CD4-positive, alpha-beta memory T cell (primary cell): ENCODE results near the gene HMCES. TPM values are rescaled to one million over a fixed set of nuclear protein-coding genes. Genes with fewer than 3 reads are reported as not detected.

Experiments
- CTCF ChIA-PET: fragments of 350-600 bp; sonication (Branson Sonifier 250); formaldehyde crosslinking; loops from one replicate; lab custom pipeline; 2021; ENCODE audit warnings: inconsistent platforms; ENCODE audit not compliant: partially characterized antibody; lab: Charles Lee
- POLR2A ChIA-PET: fragments of 350-600 bp; sonication (Branson Sonifier 250); formaldehyde crosslinking; loops from one replicate; lab custom pipeline; 2021; ENCODE audit not compliant: partially characterized antibody; lab: Charles Lee
- DNase-seq, 5 donors: peaks; one replicate each; pipeline versions ENCODE4 v3.0.0 to v3.0.0-alpha.2; 2020 to 2022; ENCODE audit warnings: mixed read lengths in 1 of 5
- H3K27ac ChIP-seq: one replicate; pipeline ENCODE4 v1.7.0; 2013; ENCODE audit warnings: low read depth, low read length
- H3K27me3 ChIP-seq: 2 replicates; pipeline ENCODE4 v1.7.0; 2013; ENCODE audit warnings: mild to moderate bottlenecking, low read length, moderate library complexity; ENCODE audit not compliant: insufficient read depth
- H3K36me3 ChIP-seq: 2 replicates; pipeline ENCODE4 v1.7.0; 2013; ENCODE audit warnings: mild to moderate bottlenecking, low read length, moderate library complexity; ENCODE audit not compliant: insufficient read depth
- H3K4me1 ChIP-seq: 2 replicates; pipeline ENCODE4 v1.7.0; 2013; ENCODE audit warnings: mild to moderate bottlenecking, low read length, moderate library complexity; ENCODE audit not compliant: insufficient read depth
- H3K4me3 ChIP-seq, 2 donors: one replicate each; pipeline ENCODE4 v1.7.0; 2013; ENCODE audit warnings: low read length in 2 of 2, mild to moderate bottlenecking in 1 of 2
- H3K9me3 ChIP-seq, 2 donors: one replicate each; pipeline ENCODE4 v1.7.0; 2013; ENCODE audit warnings: low read length in 2 of 2, control low read depth in 1 of 2; ENCODE audit not compliant: control insufficient read depth in 1 of 2
- H3K27ac Mint-ChIP-seq, 7 donors: one replicate each; pipeline ENCODE4 v1.8.0; 2020 to 2021; ENCODE audit warnings: mixed read lengths in 7 of 7, mild to moderate bottlenecking in 6 of 7, inconsistent platforms in 3 of 7, moderate library complexity in 3 of 7
- H3K27me3 Mint-ChIP-seq, 2 donors: one replicate each; pipeline ENCODE4 v1.8.0; 2020 to 2021; ENCODE audit warnings: mixed read lengths in 2 of 2
- H3K36me3 Mint-ChIP-seq, 2 donors: one replicate each; pipeline ENCODE4 v1.8.0; 2020 to 2021; ENCODE audit warnings: mixed read lengths in 2 of 2, inconsistent platforms in 1 of 2, mild to moderate bottlenecking in 1 of 2
- H3K4me1 Mint-ChIP-seq, 4 donors: one replicate each; pipeline ENCODE4 v1.8.0; 2020 to 2021; ENCODE audit warnings: mixed read lengths in 4 of 4, mild to moderate bottlenecking in 1 of 4
- H3K4me3 Mint-ChIP-seq, 8 donors: one replicate each; pipeline ENCODE4 v1.8.0; 2020 to 2021; ENCODE audit warnings: mixed read lengths in 8 of 8, mild to moderate bottlenecking in 7 of 8, moderate library complexity in 6 of 8, inconsistent platforms in 3 of 8
- H3K9me3 Mint-ChIP-seq, 8 donors: one replicate each; pipeline ENCODE4 v1.8.0; 2020 to 2021; ENCODE audit warnings: mixed read lengths in 8 of 8, mild to moderate bottlenecking in 5 of 8, inconsistent platforms in 3 of 8, moderate library complexity in 1 of 8
- intact Hi-C: fragments of 100-400 bp; cut with micrococcal nuclease; formaldehyde crosslinking; loops from one replicate; pipeline ENCODE4 v1.15.1; 2023
- polyA plus RNA-seq, 2 donors: library from polyadenylated mRNA; unstranded; fragments of 300-500 nt; fragmentation: Illumina TruSeq; gene quantifications; one replicate each; pipeline ENCODE4 v1.2.3, GENCODE V29; 2021
- total RNA-seq, 2 experiments: library from RNA; stranded (reverse); gene quantifications; one replicate each; pipeline ENCODE4 v1.2.3, GENCODE V29; 2021

The HMCES gene
- total and polyA plus RNA-seq, 4 experiments from 2014 or later, result 50.1 to 100 (median 76.3) TPM

DNA sequence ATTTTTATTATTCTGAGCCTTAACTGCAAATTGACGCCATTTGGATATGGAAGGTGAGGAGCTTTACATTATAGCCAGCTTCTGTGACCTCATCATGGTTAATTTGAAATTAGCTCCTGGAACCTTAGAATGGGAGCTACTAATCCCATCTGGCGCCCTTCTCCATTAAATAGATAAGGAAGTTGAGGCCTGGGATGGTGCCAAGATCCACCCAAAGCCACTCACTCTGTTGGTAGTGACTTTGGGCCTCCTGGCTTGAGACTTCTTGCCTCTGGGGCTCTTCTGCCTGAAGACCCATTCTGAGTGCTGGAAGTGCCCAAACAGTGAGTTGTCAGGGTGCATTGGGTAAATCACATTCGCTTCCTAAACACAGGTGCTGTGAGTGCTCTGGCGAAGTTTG lies 12.0 kb upstream of the HMCES start:
- H3K9me3 Mint-ChIP-seq, result peaks cover 0 to 1% (median 0%) of the 10 kb centered on the region in 8 donors
- no peaks in the 10 kb centered on the region for H3K27me3 Mint-ChIP-seq
- Histone ChIP-seq H3K36me3 (peaks cover 83% of the 10 kb centered on the region), H3K4me1 (no peaks in the 10 kb centered on the region), H3K9me3 (no peaks in the 10 kb centered on the region), H3K27ac (no peak overlapping the region), H3K27me3 (no peaks in the 10 kb centered on the region), H3K4me3 (no peak overlapping the region)
- no peak for DNase-seq
- H3K36me3 Mint-ChIP-seq, result peaks cover 58 to 86% of the 10 kb centered on the region in 2 donors
- ChIA-PET CTCF (interaction anchor here (2.1 kb wide), 1 partner anchor 20 kb away, joined by 8 read pairs; no protein-coding TSS in a partner anchor), POLR2A (interaction anchor here (1.1 to 1.9 kb wide), 2 partner anchors 14 to 49 kb away, joined by 4 to 5 read pairs; no protein-coding TSS in a partner anchor)
- peak overlapping the region in 3 of 7 donors; percentile 43 to 68 (median 55) for H3K27ac Mint-ChIP-seq
- peaks cover 1 to 7% (median 5%) of the 10 kb centered on the region in 4 donors for H3K4me1 Mint-ChIP-seq
- H3K4me3 Mint-ChIP-seq, result no peak overlapping the region
- intact Hi-C loops, result no loop called here

DNA sequence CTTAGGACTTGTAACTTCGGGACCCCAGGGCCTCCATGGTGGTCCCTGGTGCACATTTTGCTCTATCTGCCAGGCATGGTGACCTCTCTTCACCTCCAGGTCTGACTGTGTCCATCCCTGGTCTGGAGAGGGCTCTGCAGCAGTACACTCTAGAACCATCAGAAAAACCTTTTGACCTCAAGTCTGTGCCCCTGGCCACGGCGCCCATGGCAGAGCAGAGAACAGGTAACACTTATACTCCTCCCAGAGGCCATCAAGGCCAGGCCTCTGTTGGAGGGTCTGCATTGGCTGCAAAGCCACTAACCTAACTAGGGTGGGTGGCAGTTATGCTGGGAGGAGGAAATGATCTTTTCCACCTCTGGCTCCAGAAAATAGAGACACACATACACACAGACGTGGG lies 10.3 kb upstream of the HMCES start:
- H3K27ac Mint-ChIP-seq, result peak overlapping the region in 2 of 7 donors; percentile 9 to 76
- POLR2A ChIA-PET, result interaction anchor here (1.2 to 1.6 kb wide), 2 partner anchors 11 to 16 kb away, joined by 4 to 6 read pairs; partner anchors contain the start of gene HMCES
- Histone ChIP-seq H3K36me3 (peaks cover 89% of the 10 kb centered on the region), H3K9me3 (no peaks in the 10 kb centered on the region), H3K4me1 (no peaks in the 10 kb centered on the region), H3K27me3 (no peaks in the 10 kb centered on the region), H3K27ac (no peak overlapping the region), H3K4me3 (no peak overlapping the region)
- no peaks in the 10 kb centered on the region for H3K9me3 Mint-ChIP-seq
- no peak for DNase-seq
- CTCF ChIA-PET, result interaction anchor here (0.5 kb wide), 1 partner anchor 320 kb away, joined by 3 read pairs; no protein-coding TSS in a partner anchor
- H3K27me3 Mint-ChIP-seq, result no peaks in the 10 kb centered on the region
- H3K4me3 Mint-ChIP-seq, result no peak overlapping the region
- intact Hi-C loops, result no loop called here
- peaks cover 0 to 2% (median 1%) of the 10 kb centered on the region in 4 donors for H3K4me1 Mint-ChIP-seq
- peaks cover 53 to 86% of the 10 kb centered on the region in 2 donors for H3K36me3 Mint-ChIP-seq

DNA sequence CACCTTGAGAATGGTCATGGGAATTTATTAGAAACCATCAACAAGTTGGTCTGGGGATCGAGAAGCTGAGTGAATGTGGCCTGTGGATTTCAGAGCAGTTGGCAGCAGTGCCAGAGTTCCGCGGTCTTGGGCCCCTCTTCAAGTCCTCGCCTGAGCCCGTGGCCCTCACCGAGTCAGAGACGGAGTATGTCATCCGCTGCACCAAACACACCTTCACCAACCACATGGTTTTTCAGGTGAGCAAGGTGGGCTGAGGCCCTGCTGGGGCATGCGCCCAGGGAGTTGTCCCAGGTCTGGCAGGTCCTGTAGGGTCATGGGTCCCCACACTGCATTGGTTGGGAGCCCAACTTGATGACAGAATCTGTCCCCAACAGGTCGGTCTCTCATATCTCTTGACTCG lies 7.0 kb upstream of the HMCES start:
- Histone ChIP-seq H3K27ac (no peak overlapping the region), H3K9me3 (no peaks in the 10 kb centered on the region), H3K36me3 (peaks cover 90% of the 10 kb centered on the region), H3K4me1 (no peaks in the 10 kb centered on the region), H3K27me3 (no peaks in the 10 kb centered on the region), H3K4me3 (no peak overlapping the region)
- Mint-ChIP-seq H3K27ac (peak overlapping the region in 2 of 7 donors; percentile 15 to 57), H3K4me1 (peaks cover 0 to 1% (median 0%) of the 10 kb centered on the region in 4 donors), H3K9me3 (no peaks in the 10 kb centered on the region), H3K36me3 (peaks cover 58 to 89% of the 10 kb centered on the region in 2 donors), H3K27me3 (no peaks in the 10 kb centered on the region), H3K4me3 (no peak overlapping the region)
- intact Hi-C loops, result no loop called here
- POLR2A ChIA-PET, result interaction anchor here (2.3 kb wide), 1 partner anchor 44 kb away, joined by 7 read pairs; a partner anchor contains a TSS
- CTCF ChIA-PET, result interaction anchor here (1.3 kb wide), 1 partner anchor 45 kb away, joined by 4 read pairs; no protein-coding TSS in a partner anchor
- DNase-seq, result no peak

DNA sequence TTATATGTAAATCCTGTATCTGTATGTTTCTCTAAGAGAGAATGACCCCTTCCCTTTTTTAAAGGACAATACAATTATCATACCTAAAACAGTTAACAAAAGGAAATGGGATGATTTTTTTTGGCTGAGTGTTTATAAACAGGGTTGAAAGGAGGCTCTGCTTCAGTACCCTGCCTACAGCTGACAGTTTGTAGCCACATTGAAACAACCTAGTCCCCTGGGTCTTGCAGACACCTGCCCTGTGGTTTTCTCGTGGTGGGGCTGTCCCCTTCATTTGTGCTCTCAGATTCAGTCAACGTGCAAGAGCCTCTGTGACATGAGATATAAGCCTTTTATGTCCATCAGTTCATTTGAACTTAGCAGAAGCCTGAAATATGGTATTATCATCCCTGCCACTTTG lies 2.3 kb upstream of the HMCES start:
- Mint-ChIP-seq H3K27ac (peak overlapping the region in 6 of 7 donors; percentile 22 to 66 (median 52)), H3K27me3 (no peaks in the 10 kb centered on the region), H3K36me3 (peaks cover 35 to 67% of the 10 kb centered on the region in 2 donors), H3K4me3 (no peak overlapping the region), H3K9me3 (no peaks in the 10 kb centered on the region), H3K4me1 (peaks cover 11 to 30% (median 23%) of the 10 kb centered on the region in 4 donors)
- no peak overlapping the region for H3K27ac ChIP-seq
- DNase-seq, result no peak
- H3K9me3 ChIP-seq, result no peaks in the 10 kb centered on the region
- ChIA-PET CTCF (interaction anchor here (1.7 kb wide), 1 partner anchor 40 kb away, joined by 7 read pairs; a partner anchor contains a TSS), POLR2A (interaction anchor here (1.7 to 9.6 kb wide), 2 partner anchors 26 to 39 kb away, joined by 9 to 315 read pairs; partner anchors contain the start of gene COPG1)
- H3K4me3 ChIP-seq, result no peak overlapping the region
- H3K27me3 ChIP-seq, result no peaks in the 10 kb centered on the region
- H3K4me1 ChIP-seq, result peaks cover 24% of the 10 kb centered on the region
- peaks cover 48% of the 10 kb centered on the region for H3K36me3 ChIP-seq
- intact Hi-C loops, result loop anchor here (5.0 kb wide), 1 partner anchor 549 kb away; the partner anchor contains the start of gene RAB7A

DNA sequence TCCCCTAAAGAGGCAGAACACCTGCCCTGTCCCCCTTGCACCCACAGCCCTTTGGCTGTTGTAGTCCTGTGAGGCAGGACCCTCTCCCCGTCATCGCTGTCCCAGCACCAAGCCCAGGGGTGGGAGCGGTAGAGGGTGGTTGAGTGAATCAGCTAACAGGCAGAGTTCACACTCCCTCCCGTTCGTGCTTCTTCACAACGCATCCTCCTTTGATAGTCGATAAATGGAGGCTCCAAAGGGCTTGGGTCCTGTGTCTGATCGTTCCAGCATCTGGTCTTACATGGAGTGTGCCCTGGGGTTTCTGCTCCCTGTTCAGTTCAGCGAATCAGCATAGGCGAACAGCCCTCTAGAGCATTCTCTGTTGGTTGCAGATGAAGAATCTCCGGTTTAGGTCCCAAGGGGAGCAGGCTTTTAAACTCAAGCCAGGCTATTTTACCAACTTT lies 820 bp upstream of the HMCES start:
- Histone ChIP-seq H3K4me3 (no peak overlapping the region), H3K27me3 (no peaks in the 10 kb centered on the region), H3K36me3 (peaks cover 34% of the 10 kb centered on the region), H3K9me3 (no peaks in the 10 kb centered on the region), H3K4me1 (peaks cover 39% of the 10 kb centered on the region), H3K27ac (peak overlapping the region; percentile 99)
- intact Hi-C loops, result loop anchor here (1.0 to 5.0 kb wide), 8 partner anchors 29 to 551 kb away; partner anchors contain the start of genes CNBP, COPG1, IFT122 and ISY1
- H3K27ac Mint-ChIP-seq, result peak overlapping the region; percentile 90 to 99 (median 97)
- H3K4me1 Mint-ChIP-seq, result peaks cover 19 to 45% (median 34%) of the 10 kb centered on the region in 4 donors
- no peaks in the 10 kb centered on the region for H3K27me3 Mint-ChIP-seq
- ChIA-PET POLR2A (interaction anchor here (0.6 to 9.6 kb wide), 5 partner anchors 28 to 642 kb away, joined by 3 to 315 read pairs (median 4); partner anchors contain the start of gene COPG1), CTCF (interaction anchor here (0.9 to 3.2 kb wide), 3 partner anchors 27 to 39 kb away, joined by 3 to 22 read pairs (median 7); a partner anchor contains a TSS)
- H3K4me3 Mint-ChIP-seq, result peak overlapping the region; percentile 87 to 96 (median 90)
- peak in 2 of 5 donors; percentile 6 to 8 for DNase-seq
- H3K36me3 Mint-ChIP-seq, result peaks cover 28 to 63% of the 10 kb centered on the region in 2 donors
- H3K9me3 Mint-ChIP-seq, result no peaks in the 10 kb centered on the region

DNA sequence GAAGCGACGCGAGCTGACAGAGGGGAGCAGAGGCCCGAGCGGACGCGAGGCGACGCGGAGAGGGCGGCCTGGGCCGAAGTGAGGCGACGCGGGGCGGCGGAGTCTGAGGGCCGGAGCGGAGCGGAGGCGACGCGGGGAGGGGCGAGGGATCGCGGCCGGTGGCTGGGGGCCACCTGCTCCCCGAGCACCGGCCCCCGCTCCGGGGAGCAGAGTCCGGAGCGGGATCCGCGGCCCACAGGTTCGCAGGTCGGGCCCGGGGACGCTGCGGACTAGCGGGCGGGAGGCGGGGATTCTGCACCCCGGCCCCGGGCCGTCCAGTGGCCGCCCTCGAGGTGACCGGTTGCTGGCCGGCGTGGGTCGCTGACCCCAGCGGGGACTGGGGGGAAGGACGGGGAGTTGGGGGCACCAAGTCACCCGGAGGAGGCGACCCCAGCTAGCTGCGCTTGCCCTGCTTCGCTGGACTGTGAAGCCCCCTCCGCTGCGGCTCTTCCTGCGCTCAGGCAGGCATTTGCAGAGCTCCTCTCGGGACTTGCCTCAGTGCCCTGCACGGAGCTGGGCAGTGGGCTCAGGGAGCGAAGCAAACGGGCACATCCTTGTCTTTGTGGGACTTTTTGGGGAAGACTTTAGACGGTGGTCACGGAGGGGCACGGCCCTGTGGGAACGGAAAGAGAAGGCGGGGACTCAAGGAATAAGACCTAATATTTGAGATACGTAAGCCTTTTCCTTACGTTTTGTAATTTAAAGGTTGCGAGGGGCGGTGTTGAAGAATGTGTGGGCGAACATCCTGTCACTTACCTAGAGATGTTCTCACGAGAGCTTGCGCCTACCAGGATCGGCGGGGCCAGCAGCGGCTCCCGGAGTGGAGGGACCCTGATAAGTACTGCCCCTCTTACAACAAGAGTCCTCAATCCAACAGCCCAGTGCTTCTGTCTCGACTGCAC lies 566 bp downstream of the HMCES start:
- peaks cover 44% of the 10 kb centered on the region for H3K4me1 ChIP-seq
- H3K27me3 ChIP-seq, result no peaks in the 10 kb centered on the region
- POLR2A ChIA-PET, result interaction anchor here (0.7 to 9.6 kb wide), 17 partner anchors 9 to 400 kb away, joined by 3 to 315 read pairs (median 3); partner anchors contain the start of genes ACAD9, CNBP, COPG1 and ISY1
- Mint-ChIP-seq H3K27me3 (no peaks in the 10 kb centered on the region), H3K9me3 (no peaks in the 10 kb centered on the region), H3K36me3 (peaks cover 21 to 59% of the 10 kb centered on the region in 2 donors), H3K4me3 (peak overlapping the region; percentile 94 to 99 (median 98)), H3K27ac (peak overlapping the region; percentile 90 to 100 (median 99)), H3K4me1 (peaks cover 23 to 56% (median 43%) of the 10 kb centered on the region in 4 donors)
- intact Hi-C loops, result loop anchor here (1.0 to 5.0 kb wide), 9 partner anchors 30 to 552 kb away; partner anchors contain the start of genes CNBP, COPG1, IFT122 and ISY1
- no peaks in the 10 kb centered on the region for H3K9me3 ChIP-seq
- H3K36me3 ChIP-seq, result peaks cover 26% of the 10 kb centered on the region
- peak overlapping the region; percentile 99 for H3K27ac ChIP-seq
- peak; percentile 52 to 70 (median 62) for DNase-seq
- CTCF ChIA-PET, result interaction anchor here (0.8 to 3.2 kb wide), 6 partner anchors 25 to 309 kb away, joined by 3 to 22 read pairs (median 4); a partner anchor contains a TSS
- H3K4me3 ChIP-seq, result peak overlapping the region; percentile 69 to 85
